HEK293 (cell line): ENCODE results near the gene MED29.
A peak's percentile ranks its signal among the peaks of the same experiment; 100 is the strongest.

Source experiments
- CTCF ChIA-PET: fragments of 350-600 bp; formaldehyde crosslinking; extraction: SDS; loops from one replicate; lab custom pipeline; 2021; ENCODE audit warnings: antibody characterized with exemption; lab: Yijun Ruan, JAX
- POLR2A ChIA-PET: fragments of 300-600 bp; formaldehyde crosslinking; extraction: SDS; loops from one replicate; lab custom pipeline; 2020; ENCODE audit warnings: antibody characterized with exemption, inconsistent platforms; lab: Yijun Ruan, JAX
- H3K27ac ChIP-seq: fragments of 200-500 bp; sonication (Bioruptor generic); 2 replicates; pipeline ENCODE4 v1.5.1; 2014; ENCODE audit warnings: low read depth, low read length, control low read depth, inconsistent platforms; ENCODE audit errors: extremely low read depth
- H3K36me3 ChIP-seq, 2 experiments: fragments of 200-500 bp in 1 of 2; sonication (Bioruptor generic) in 1 of 2; 1 replicate in 1 of 2; 2 replicates in 1 of 2; pipeline ENCODE4 v1.5.1; 2014 to 2017; ENCODE audit warnings: inconsistent platforms in 2 of 2, low read length in 2 of 2; ENCODE audit not compliant: control insufficient read depth in 2 of 2, insufficient read depth in 1 of 2
- H3K4me1 ChIP-seq: fragments of 200-500 bp; sonication (Bioruptor generic); 2 replicates; pipeline ENCODE4 v1.5.1; 2014; ENCODE audit warnings: mild to moderate bottlenecking, low read length, inconsistent platforms; ENCODE audit not compliant: control insufficient read depth, insufficient read depth
- H3K4me3 ChIP-seq: 2 replicates; pipeline ENCODE4 v1.5.1; 2011; ENCODE audit warnings: low read depth, mild to moderate bottlenecking, control low read depth, low read length, moderate library complexity
- H3K9me3 ChIP-seq: fragments of 200-500 bp; sonication (Bioruptor generic); 2 replicates; pipeline ENCODE4 v1.5.1; 2014; ENCODE audit warnings: low read depth, low read length, inconsistent platforms; ENCODE audit not compliant: control insufficient read depth, insufficient read depth
- GLIS1 ChIP-seq: fragments of 450-650 bp; formaldehyde crosslinking; IDR thresholded peaks from 2 replicates; pipeline ENCODE4 v1.5.1; 2016; ENCODE audit warnings: missing biosample characterization, missing genetic modification characterization
- KLF9 ChIP-seq: fragments of 450-650 bp; formaldehyde crosslinking; IDR thresholded peaks from 2 replicates; pipeline ENCODE4 v1.5.1; 2016; ENCODE audit warnings: missing biosample characterization, missing genetic modification characterization, low read depth
- PRDM1 ChIP-seq: fragments of 450-650 bp; formaldehyde crosslinking; IDR thresholded peaks from 2 replicates; pipeline ENCODE4; 2016; ENCODE audit warnings: missing biosample characterization, missing genetic modification characterization
- PRDM2 ChIP-seq: fragments of 450-650 bp; formaldehyde crosslinking; IDR thresholded peaks from 2 replicates; pipeline ENCODE4 v1.5.1; 2016; ENCODE audit warnings: missing biosample characterization, missing genetic modification characterization, borderline replicate concordance
- SP2 ChIP-seq: fragments of 450-650 bp; formaldehyde crosslinking; IDR thresholded peaks from 2 replicates; pipeline ENCODE4 v1.5.1; 2016; ENCODE audit warnings: missing biosample characterization, missing genetic modification characterization
- SP3 ChIP-seq: fragments of 450-650 bp; formaldehyde crosslinking; IDR thresholded peaks from 2 replicates; pipeline ENCODE4 v1.5.1; 2016; ENCODE audit warnings: missing biosample characterization, missing genetic modification characterization
- SP7 ChIP-seq: fragments of 450-650 bp; formaldehyde crosslinking; IDR thresholded peaks from 2 replicates; pipeline ENCODE4 v1.5.1; 2016; ENCODE audit warnings: missing biosample characterization, missing genetic modification characterization
- TRIM28 ChIP-seq: IDR thresholded peaks from 2 replicates; pipeline ENCODE4 v1.6.1; 2011; ENCODE audit warnings: low read length, control low read depth, borderline replicate concordance
- ZFP3 ChIP-seq: fragments of 450-650 bp; formaldehyde crosslinking; IDR thresholded peaks from 2 replicates; pipeline ENCODE4 v1.5.1; 2016; ENCODE audit warnings: low read depth, missing biosample characterization, missing genetic modification characterization
- ZNF133 ChIP-seq: fragments of 450-650 bp; formaldehyde crosslinking; IDR thresholded peaks from 2 replicates; pipeline ENCODE4 v1.5.1; 2016; ENCODE audit warnings: missing biosample characterization, missing genetic modification characterization
- ZNF23 ChIP-seq: fragments of 450-650 bp; formaldehyde crosslinking; IDR thresholded peaks from 2 replicates; pipeline ENCODE4 v1.5.1; 2016; ENCODE audit warnings: missing biosample characterization, missing genetic modification characterization, borderline replicate concordance
- ZNF398 ChIP-seq: fragments of 450-650 bp; formaldehyde crosslinking; IDR thresholded peaks from 2 replicates; pipeline ENCODE4 v1.5.1; 2017; ENCODE audit warnings: missing biosample characterization, missing genetic modification characterization
- ZNF514 ChIP-seq: fragments of 450-650 bp; formaldehyde crosslinking; IDR thresholded peaks from 2 replicates; pipeline ENCODE4 v1.5.1; 2016; ENCODE audit warnings: missing biosample characterization, missing genetic modification characterization
- ZNF521 ChIP-seq: fragments of 450-650 bp; formaldehyde crosslinking; IDR thresholded peaks from 2 replicates; pipeline ENCODE4 v1.5.1; 2017; ENCODE audit warnings: missing biosample characterization, mild to moderate bottlenecking, missing genetic modification characterization
- ZNF544 ChIP-seq: fragments of 450-650 bp; formaldehyde crosslinking; IDR thresholded peaks from 2 replicates; pipeline ENCODE4 v1.5.0; 2017; ENCODE audit warnings: missing biosample characterization, missing genetic modification characterization
- ZNF558 ChIP-seq: fragments of 450-650 bp; formaldehyde crosslinking; IDR thresholded peaks from 2 replicates; pipeline ENCODE4 v1.5.1; 2016; ENCODE audit warnings: missing biosample characterization, missing genetic modification characterization
- ZNF610 ChIP-seq: fragments of 450-650 bp; formaldehyde crosslinking; IDR thresholded peaks from 2 replicates; pipeline ENCODE4 v1.5.1; 2016; ENCODE audit warnings: missing biosample characterization, missing genetic modification characterization, borderline replicate concordance
- ZNF626 ChIP-seq: fragments of 450-650 bp; sonication (Bioruptor Pico); formaldehyde crosslinking; IDR thresholded peaks from 2 replicates; pipeline ENCODE4 v1.5.1; 2018; ENCODE audit warnings: missing biosample characterization, missing genetic modification characterization, inconsistent platforms
- TF ChIP-seq, protein P1 (sequence below): fragments of 450-650 bp; formaldehyde crosslinking; IDR thresholded peaks from 2 replicates; pipeline ENCODE4 v1.5.1; 2016; ENCODE audit warnings: missing biosample characterization, missing genetic modification characterization, borderline replicate concordance
- TF ChIP-seq, protein P2 (sequence below): fragments of 450-650 bp; formaldehyde crosslinking; IDR thresholded peaks from 2 replicates; pipeline ENCODE4 v1.5.1; 2016; ENCODE audit warnings: missing biosample characterization, missing genetic modification characterization

The MED29 gene

DNA sequence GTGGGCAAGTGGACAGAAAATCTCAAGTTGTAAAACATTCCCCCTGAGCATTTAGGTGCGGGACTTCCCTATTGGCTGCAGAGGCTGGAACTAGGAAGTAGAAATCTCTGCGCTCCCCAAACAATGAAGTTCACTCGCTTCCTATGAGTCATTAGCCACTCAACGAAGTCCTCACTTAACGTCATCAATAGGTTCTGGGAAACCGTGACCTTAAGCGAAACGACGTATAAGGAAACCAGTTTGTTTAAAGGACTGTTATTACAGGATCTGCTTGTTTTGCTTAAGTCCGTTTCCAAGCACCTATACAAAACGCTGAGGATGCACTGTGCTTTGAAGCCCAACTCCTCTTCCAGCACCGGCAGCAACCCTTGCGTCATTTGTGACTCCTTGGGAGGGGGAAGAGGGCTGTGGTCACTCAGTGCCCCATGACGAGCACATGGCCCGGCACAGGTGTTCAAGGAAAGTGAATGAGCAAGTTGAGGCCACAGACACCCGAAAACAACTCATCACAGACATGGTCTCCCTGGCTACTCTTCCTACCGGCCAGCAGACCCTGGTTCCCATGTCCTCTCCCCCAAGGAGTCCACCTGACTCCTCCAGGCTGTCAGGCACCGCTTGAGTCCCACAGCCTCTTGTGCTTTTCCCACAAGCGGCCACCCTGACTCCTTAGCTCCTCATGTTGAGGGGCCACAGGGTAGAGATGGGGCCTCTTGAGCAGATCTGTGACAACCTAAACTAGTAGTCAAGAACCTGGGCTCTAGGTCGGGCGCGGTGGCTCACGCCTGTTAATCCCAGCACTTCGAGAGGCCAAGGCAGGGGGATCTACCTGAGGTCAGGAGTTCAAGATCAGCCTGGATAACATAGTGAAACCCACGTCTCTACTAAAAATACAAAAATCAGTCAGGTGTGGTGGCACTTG, 39.8 kb downstream of the MED29 start:
- Histone ChIP-seq H3K27ac (peak overlapping the region; percentile 74), H3K4me3 (no peak overlapping the region), H3K9me3 (no peaks in the 10 kb centered on the region), H3K4me1 (peaks cover 22% of the 10 kb centered on the region), H3K36me3 (peaks cover 34 to 43% of the 10 kb centered on the region in 2 experiments)
- ChIA-PET POLR2A (interaction anchor here (0.5 to 3.4 kb wide), 16 partner anchors 10 to 1110 kb away, joined by 3 to 20 read pairs (median 5); partner anchors contain the start of genes DLL3, MED29, PAF1 and SUPT5H), CTCF (interaction anchor here (0.7 to 1.5 kb wide), 3 partner anchors 10 to 19 kb away, joined by 3 to 7 read pairs (median 3); no protein-coding TSS in a partner anchor)
- no peak for TF ChIP-seq KLF9 (tag by site-specific recombination)
- TF ChIP-seq SP7 = peak; percentile 85
- no peak for TF ChIP-seq TRIM28
- peak; percentile 28; the same call in 1 of the 2 replicates for TF ChIP-seq ZNF398 (tag by site-specific recombination)
- TF ChIP-seq ZNF23 (tag by site-specific recombination) = no peak
- TF ChIP-seq, protein P1, sequence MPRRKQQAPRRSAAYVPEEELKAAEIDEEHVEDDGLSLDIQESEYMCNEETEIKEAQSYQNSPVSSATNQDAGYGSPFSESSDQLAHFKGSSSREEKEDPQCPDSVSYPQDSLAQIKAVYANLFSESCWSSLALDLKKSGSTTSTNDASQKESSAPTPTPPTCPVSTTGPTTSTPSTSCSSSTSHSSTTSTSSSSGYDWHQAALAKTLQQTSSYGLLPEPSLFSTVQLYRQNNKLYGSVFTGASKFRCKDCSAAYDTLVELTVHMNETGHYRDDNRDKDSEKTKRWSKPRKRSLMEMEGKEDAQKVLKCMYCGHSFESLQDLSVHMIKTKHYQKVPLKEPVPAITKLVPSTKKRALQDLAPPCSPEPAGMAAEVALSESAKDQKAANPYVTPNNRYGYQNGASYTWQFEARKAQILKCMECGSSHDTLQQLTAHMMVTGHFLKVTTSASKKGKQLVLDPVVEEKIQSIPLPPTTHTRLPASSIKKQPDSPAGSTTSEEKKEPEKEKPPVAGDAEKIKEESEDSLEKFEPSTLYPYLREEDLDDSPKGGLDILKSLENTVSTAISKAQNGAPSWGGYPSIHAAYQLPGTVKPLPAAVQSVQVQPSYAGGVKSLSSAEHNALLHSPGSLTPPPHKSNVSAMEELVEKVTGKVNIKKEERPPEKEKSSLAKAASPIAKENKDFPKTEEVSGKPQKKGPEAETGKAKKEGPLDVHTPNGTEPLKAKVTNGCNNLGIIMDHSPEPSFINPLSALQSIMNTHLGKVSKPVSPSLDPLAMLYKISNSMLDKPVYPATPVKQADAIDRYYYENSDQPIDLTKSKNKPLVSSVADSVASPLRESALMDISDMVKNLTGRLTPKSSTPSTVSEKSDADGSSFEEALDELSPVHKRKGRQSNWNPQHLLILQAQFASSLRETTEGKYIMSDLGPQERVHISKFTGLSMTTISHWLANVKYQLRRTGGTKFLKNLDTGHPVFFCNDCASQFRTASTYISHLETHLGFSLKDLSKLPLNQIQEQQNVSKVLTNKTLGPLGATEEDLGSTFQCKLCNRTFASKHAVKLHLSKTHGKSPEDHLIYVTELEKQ (tag by site-specific recombination) = 0 out of 2 replicates have a peak, but pooled peaks have one; percentile 24
- TF ChIP-seq, protein P2, sequence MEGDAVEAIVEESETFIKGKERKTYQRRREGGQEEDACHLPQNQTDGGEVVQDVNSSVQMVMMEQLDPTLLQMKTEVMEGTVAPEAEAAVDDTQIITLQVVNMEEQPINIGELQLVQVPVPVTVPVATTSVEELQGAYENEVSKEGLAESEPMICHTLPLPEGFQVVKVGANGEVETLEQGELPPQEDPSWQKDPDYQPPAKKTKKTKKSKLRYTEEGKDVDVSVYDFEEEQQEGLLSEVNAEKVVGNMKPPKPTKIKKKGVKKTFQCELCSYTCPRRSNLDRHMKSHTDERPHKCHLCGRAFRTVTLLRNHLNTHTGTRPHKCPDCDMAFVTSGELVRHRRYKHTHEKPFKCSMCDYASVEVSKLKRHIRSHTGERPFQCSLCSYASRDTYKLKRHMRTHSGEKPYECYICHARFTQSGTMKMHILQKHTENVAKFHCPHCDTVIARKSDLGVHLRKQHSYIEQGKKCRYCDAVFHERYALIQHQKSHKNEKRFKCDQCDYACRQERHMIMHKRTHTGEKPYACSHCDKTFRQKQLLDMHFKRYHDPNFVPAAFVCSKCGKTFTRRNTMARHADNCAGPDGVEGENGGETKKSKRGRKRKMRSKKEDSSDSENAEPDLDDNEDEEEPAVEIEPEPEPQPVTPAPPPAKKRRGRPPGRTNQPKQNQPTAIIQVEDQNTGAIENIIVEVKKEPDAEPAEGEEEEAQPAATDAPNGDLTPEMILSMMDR (tag by site-specific recombination) = no peak
- TF ChIP-seq GLIS1 (tag by site-specific recombination) = peak; percentile 65
- 0 out of 2 replicates have a peak, but pooled peaks have one; percentile 4 for TF ChIP-seq SP3
- TF ChIP-seq PRDM1 (tag by site-specific recombination) = peak; percentile 94
- no peak for TF ChIP-seq ZNF521 (tag by site-specific recombination)
- TF ChIP-seq ZNF626 = no peak
- TF ChIP-seq ZNF558 (tag by site-specific recombination) = peak; percentile 63; the same call in 1 of the 2 replicates
- TF ChIP-seq ZNF133 (tag by site-specific recombination) = no peak
- peak; percentile 46 for TF ChIP-seq SP2
- no peak for TF ChIP-seq ZNF544 (tag by site-specific recombination)
- TF ChIP-seq ZNF610 (tag by site-specific recombination) = no peak
- TF ChIP-seq ZNF514 (tag by site-specific recombination) = no peak
- TF ChIP-seq PRDM2 = no peak
- TF ChIP-seq ZFP3 (tag by site-specific recombination) = no peak
